GDM1 (cell line): ENCODE measurements around the gene DGKD.
"Not testable (repeated sequence)": the region's sequence is repeated elsewhere in the genome, so short reads cannot be mapped to it uniquely, and the experiment has no call there.

Experiments
- DNase-seq: peaks from one replicate; lab custom pipeline; 2025; lab: John Stamatoyannopoulos, UW

Gene DGKD

DNA sequence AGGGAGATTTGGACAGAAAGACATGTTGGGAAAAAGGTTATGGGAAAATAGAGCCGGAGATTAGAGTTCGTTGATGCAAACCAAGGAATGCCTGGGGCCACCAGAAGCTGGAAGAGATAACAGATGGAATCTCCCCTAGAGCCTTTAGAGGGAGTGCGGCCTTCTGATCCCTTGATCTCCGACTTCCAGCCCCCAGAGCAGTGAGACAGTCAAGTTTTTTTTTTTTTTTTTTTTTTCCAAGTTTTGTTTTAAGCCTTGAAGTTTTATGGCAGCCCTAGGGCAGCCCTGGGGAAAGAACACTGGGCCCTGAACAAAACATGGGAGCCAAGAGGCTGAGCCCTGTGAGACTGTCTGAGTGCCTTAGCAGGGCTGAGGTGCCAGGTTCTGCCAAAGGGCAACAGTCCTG lies 6.5 kb downstream of the DGKD start:
- DNase-seq = no peak

DNA sequence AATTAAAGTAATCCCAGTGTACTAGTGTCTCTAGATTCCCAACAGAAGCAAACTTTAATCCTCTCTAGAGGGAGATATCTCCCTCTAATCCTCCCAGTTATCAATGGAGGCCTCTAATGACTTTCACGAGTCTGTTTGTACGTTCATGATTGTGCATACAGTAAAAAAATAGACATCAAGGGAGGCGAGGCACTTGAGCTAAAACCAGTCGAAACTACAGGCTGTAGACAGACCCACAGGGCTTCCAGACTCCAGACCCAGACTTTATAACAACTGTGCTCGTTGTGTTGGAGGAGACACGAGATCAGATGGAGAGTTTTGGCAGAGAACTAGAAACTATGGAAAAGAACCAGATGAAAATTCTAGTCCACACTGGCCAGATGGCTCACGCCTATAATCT lies 7.0 kb downstream of the DGKD start:
- DNase-seq = no peak

- no peak for DNase-seq
These were observed 8.4 kb downstream of the DGKD start for GRCh38 chr2:233362742-233363141.

GRCh38 chr2:233363744-233364235 lies 9.5 kb downstream of the DGKD start:
- DNase-seq = no peak

DNA sequence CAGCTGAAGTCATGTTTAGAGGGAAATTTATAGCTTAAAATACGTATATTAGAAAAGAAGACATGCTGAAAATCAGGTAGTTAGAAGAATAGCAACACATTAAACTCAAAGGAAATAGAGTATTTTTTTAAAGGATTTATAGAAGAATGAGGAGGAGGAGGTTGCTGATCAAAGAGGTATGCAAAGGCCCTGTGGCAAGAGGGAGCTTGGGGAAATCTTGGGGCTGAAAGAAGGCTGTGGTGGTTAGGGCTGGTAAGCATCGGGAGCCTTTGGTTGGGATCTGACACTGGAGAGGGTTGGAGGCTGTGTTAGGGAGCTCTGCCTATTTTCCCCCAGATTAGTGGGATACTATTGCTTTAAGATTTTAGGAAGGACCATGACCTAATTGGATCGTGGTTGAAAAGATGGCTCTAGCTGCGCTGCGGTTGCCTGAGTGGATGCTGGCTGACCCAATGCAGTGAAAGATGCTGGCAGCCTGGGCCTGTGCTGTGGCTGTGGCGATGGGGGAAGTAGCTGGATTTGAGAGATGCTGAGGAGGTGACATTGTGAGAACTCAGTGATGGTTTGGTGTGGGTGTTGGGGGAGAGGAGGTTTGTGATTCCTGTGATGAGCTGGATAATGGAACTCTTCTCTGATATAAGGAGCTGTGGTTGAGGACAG lies 11.7 kb downstream of the DGKD start:
- no peak for DNase-seq

DNA sequence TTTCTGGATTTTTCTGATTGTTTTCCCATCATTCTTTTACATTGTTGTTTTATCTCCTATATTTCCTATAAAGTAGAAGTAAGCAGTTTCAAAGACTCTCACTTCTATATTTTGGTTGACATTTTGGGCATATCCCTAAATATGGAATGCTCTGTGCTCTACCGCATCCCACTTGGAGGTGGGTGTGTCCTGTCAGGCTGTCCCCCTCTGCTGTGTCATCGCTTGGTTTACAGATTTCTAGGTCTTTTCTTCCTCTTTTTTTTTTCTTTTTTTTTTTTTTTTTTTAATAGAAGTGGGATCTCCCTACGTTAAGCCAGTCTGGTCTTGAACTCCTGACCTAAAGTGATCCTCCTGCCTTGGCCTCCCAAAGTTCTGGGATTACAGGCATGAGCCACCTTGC lies 13.3 kb downstream of the DGKD start:
- no peak for DNase-seq

GRCh38 chr2:233368756-233369155 lies 14.5 kb downstream of the DGKD start:
- no peak for DNase-seq

DNA sequence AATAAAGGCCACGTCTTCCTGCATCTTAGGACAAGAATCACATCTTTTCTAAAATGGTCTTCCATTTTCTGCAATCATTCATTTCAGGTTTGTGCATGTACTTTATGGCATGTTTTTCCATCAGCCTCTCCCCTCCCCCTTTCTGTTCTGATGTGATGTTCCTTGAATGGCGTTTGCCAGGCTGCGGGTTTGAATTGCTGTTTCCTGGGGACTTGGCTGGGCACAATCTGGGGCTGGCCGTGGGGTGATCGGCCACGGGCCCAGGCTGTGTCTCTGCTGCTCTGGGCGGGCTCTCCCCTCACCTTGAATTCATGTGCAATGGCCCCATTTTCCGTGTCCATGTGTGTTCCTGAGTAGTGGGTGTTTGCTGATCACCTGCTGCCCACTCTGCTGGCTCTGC lies 15.2 kb downstream of the DGKD start:
- DNase-seq = no peak

DNA sequence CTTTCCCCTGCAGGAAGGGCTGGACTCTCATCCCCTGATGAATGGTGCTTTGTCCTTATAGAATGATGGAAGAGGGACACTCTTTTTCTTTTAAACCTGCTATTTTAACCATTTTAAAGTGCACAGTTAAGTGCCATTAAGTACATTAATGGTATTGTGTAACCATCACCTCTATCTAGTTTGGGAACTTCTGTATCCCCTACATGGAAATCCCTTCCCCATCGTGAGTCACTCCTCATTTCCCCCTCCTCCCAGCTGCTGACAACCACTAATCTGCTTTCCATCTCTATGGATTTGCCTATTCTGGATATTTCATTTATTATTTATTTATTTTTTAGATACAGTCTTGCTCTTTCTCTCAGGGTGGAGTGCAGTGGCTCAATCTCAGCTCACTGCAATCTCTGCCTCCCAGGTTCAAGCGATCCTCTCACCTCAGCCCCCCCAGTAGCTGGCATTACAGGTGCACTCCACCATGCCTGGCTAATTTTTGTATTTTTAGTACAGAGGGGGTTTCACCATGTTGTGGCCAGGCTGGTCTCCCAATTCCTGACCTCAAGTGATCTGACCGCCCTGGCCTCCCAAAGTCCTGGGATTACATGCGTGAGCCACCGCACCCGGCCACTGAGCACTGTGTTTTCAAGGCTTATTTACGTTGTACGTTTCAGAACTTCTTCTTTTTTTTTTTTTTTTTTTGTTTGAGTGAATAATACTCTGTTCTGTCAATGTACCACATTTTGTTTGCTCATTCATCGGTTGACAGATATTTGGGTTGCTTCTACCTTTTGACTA lies 15.8 kb downstream of the DGKD start:
- DNase-seq = no peak

DNA sequence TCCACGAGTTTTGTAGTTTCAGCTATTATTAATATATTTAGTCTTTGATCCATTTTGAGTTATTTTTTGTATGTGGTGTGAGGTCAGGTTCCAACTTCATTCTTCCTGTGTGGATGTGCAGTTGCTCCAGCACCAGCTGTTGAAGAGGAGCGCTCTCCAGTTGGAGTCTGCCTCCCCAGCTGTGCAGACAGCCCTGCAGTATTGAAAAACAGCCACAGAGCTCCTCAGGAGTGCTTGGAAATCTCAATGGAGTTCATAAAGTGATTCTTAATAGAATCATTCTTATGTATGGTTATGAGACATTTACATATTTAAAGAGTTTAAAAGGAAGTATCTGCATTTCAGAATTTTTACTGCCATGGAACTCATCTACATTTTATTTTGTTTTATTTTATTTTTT lies 17.3 kb downstream of the DGKD start:
- DNase-seq = no peak

GRCh38 chr2:233372855-233373254 lies 18.6 kb downstream of the DGKD start:
- DNase-seq = no peak

DNA sequence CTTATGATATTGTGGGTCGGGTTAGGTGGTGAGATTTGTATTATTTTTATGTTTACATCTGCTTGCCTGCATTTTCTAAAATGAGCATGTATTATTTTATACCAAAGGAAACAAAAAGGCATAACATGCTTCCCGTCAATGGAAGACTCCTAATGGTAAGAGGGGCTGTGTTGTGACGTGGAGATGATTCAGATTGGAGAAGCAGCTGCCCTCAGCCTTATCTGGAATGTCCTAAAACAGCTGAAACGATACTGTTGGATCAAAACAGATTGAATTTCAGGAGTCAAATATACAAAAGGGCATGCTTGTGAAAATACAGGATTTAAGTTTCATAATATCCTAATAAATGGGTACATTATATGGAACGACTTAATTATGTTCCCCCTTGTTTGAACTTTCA lies 19.0 kb downstream of the DGKD start:
- no peak for DNase-seq

DNA sequence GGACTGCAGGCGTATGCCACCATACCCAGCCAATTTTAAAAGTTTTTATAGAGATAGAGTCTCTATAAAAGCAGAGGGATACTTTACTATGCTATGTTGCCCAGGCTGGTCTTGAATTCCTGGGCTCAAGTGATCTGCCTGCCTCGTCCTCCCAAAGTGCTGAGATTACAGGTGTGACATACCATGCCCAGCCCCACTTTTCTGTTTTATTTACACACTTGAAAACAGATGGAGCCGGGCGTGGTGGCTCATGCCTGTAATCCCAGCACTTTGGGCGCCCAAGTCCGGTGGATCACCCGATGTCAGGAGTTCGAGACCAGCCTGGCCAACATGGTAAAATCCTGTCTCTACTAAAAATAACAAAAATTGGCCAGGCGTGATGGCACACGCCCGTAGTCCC lies 20.5 kb downstream of the DGKD start:
- not testable (repeated sequence) for DNase-seq

GRCh38 chr2:233375490-233376314 lies 21.4 kb downstream of the DGKD start:
- DNase-seq = no peak

DNA sequence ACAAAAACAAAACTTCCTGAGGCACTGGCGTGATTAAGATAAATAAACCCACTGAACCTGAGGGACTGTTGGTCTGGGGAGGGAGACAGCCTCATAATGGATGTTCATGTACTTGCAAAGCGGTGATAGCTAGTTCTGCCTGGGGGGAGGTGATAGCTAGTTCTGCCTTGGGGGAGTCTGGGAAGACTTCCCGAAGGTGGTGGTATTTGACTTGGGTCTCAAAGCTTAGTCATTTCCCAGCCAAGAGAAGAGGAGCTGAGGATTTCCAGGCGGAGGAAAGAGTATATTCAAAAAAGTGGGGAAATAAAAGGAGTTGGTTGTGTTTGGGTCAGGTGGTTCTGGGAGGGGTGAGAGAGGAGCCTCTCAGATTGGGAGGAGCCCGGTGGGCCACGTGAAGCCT lies 24.7 kb downstream of the DGKD start:
- no peak for DNase-seq

DNA sequence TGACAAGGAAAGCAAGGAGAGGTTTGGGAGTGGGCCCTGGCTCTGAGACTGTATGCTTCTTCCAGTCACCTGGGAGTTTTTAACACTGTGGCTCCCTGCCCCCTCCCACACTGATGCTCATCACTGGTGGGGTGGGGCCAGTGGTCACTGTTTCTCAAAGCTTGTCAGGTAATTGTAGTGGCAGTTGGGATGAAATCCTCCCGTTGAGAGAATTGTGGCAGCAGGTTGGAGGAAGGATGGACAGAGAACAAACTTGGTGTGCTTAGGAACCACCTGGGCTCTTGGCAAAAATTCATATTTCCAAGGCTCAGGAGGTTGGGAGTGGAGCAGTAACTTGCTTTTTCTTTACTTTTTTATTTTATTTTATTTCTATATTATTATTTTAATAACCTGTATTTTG lies 25.1 kb downstream of the DGKD start:
- no peak for DNase-seq

GRCh38 chr2:233380132-233380895 lies 26.0 kb downstream of the DGKD start:
- DNase-seq = no peak

DNA sequence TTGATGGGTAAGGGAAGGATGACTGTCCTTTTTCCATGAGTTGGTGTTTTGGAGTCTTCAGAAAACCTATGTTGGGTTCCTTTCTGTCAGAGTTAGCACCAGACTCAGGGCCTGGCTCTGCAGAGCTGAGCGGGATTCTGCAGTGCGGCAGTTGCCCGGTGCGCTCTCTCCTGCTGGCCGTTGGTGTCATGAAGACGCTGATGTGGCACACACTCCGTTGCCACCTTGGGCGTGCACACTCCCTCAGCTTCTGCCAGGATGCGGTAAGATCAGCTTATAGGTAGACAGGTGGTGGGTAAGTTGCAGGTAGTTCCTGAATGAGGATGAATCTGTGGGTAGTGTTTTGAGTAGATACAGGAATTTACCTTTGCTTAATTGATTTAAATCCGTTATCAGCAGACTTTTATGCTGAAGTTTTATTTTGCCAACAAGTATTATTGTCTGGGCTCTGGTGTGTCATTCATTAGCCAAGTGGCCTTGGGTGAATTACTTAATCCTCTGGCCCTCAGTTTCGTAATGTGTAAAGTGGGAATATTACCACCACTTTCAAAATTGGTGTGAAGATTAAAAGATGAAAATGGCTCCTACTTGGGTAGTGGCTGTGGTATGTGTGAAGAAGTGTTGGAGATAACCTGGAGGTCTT lies 26.8 kb downstream of the DGKD start:
- no peak for DNase-seq

DNA sequence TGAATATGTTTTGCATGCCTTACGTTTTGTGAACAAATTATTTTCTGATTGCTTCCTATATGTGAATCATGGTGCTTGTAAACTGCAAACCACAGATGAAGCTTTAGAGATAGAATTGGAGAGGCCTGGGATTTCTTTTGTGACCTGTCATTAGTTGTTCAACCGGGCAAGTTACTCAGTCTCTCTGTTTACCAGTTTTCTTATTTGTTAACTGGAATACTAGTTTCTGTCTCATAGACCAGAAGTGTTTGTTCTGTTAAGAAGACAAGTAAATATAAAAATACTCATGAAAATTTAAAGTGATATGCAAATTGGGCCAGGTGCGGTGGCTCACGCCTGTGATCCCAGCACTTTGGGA lies 27.3 kb downstream of the DGKD start:
- DNase-seq = no peak

- no peak for DNase-seq
These were observed 29.7 kb downstream of the DGKD start for GRCh38 chr2:233384015-233384414.

DNA sequence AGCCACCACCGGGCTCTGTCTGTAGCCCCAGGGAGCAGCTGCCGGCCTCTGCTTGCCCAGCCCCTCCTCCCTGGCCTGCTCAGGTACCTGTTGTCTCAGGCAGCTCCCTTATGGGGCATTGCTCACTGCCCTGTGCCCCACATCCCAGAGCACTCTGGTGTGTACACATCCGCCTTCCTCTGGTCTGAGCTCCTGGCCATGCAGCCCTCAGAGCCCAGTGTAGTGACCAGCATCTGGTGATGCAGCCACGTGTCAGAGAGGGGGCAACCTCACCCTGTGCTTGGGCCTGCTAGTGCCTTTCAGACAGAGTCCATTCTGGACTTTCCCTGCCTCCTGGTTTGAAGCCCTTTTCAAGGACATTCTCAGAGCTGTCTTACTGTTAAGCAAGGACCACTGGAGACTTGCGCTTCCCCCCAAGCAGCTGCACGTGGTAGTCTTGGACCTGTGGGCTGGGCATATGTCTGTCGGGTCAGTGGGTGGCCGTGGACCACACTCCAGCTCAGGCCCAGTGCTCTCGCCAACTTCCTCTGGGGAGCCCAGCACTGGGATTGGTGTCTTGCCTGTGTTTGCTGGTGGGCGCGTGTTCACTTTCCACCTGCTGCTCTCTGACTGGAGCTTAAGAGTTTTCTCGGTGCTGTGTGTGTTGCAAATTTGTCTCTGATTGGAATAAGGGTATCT lies 30.7 kb downstream of the DGKD start:
- DNase-seq = no peak
